A549 (cell line): Measurements from ENCODE around the gene TP53I11.

Experiments
- BHLHE40 ChIP-seq: IDR thresholded peaks from 2 replicates; pipeline ENCODE4 v1.6.1; 2012; ENCODE audit warnings: low read depth, low read length, inconsistent platforms
- CTCF ChIP-seq: fragments of >200 bp; sonication (Bioruptor Twin); formaldehyde crosslinking; IDR thresholded peaks from 3 replicates; pipeline ENCODE4 v1.5.1; 2016
- HEYL ChIP-seq: fragments of 250-450 bp; sonication (Bioruptor Pico); IDR thresholded peaks from 2 replicates; pipeline ENCODE4 v1.8.0; 2021; ENCODE audit warnings: mild to moderate bottlenecking, moderate library complexity
- POLR2A ChIP-seq: IDR thresholded peaks from 2 replicates; pipeline ENCODE4 v1.6.1; 2012; ENCODE audit warnings: mild to moderate bottlenecking, low read length
- RAD21 ChIP-seq, 2 experiments: fragments of >200 bp in 1 of 2; sonication (Bioruptor Twin) in 1 of 2; formaldehyde crosslinking in 1 of 2; IDR thresholded peaks in 1 of 2; conservative IDR thresholded peaks in 1 of 2; 2 replicates in 1 of 2; 3 replicates in 1 of 2; pipeline ENCODE4 v1.6.1; 2012 to 2018; ENCODE audit warnings: inconsistent platforms in 1 of 2
- SMC3 ChIP-seq: fragments of >200 bp; sonication (Bioruptor Twin); formaldehyde crosslinking; IDR thresholded peaks from 3 replicates; pipeline ENCODE4 v1.6.1; 2018; ENCODE audit warnings: inconsistent platforms

DNA sequence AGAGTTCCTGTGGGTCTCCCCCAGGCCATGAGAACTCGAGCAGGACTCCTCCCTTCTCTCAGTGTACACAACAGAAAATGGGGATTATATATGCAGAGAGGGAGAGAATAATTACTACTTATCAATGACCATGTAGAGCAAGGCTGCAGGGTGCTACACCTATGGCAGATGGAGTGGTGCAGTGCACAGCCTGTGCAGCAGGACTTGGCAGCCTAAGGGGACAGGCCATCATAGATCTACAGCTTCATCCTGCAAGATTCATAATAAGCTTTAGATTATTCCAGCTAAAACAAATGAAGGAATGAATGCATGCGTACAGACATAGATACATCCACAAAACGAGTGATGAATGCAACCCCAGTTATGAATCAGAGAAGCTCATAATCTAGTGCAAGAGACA lies 8.4 kb upstream of the TP53I11 start:
- no peak for TF ChIP-seq RAD21 (conservative IDR thresholded peaks at IDR 0.05 in 1 of 2, IDR thresholded peaks at IDR 0.05 in 1 of 2)
- TF ChIP-seq CTCF, result no peak
- no peak for TF ChIP-seq SMC3
- no peak for TF ChIP-seq POLR2A
- TF ChIP-seq HEYL, result no peak
- no peak for TF ChIP-seq BHLHE40
